Measurements from ENCODE around the gene PARD3B. TPM values are rescaled to one million over a fixed set of nuclear protein-coding genes. Genes with fewer than 3 reads are reported as not detected.

Gene PARD3B
- total and polyA plus RNA-seq, 2 of the 8 experiments (the other 6 are each of a cell fraction or from before 2014, with no cell fraction given) = 1.2 to 5.7 TPM

GRCh38 chr2:205531072-205531471 lies 985.8 kb downstream of the PARD3B start:
- Histone ChIP-seq H3K4ac (replicated peaks; ENCODE audit: insufficient read length, low read depth, low read length) (no peak overlapping the region), H3K18ac (ENCODE audit: extremely low read depth, low read length) (no peak overlapping the region), H3K9me3 (ENCODE audit: insufficient read depth in 2 of 2, low read depth in 1 of 2, low read length in 1 of 2) (no peaks in the 10 kb centered on the region), H3K9ac (replicated peaks in 1 of 4; ENCODE audit: extremely low read depth in 1 of 4, low read depth in 3 of 4, low read length in 3 of 4) (no peak overlapping the region), H3K27me3 (replicated peaks in 1 of 4; ENCODE audit: control insufficient read depth in 3 of 4, extremely low read depth in 1 of 4, insufficient read depth in 3 of 4, low read length in 3 of 4) (no peaks in the 10 kb centered on the region), H3K23ac (ENCODE audit: insufficient read length) (no peak overlapping the region), H2AK5ac (ENCODE audit: low read depth, low read length) (no peak overlapping the region), H2BK15ac (ENCODE audit: low read length) (no peak overlapping the region), H3K79me2 (ENCODE audit: control insufficient read depth in 1 of 2, insufficient read depth in 2 of 2, low read length in 2 of 2) (no peaks in the 10 kb centered on the region), H2BK120ac (replicated peaks; ENCODE audit: low read depth, low read length) (no peak overlapping the region), H2BK5ac (ENCODE audit: low read depth, low read length) (no peak overlapping the region), H3K4me1 (replicated peaks in 1 of 4; ENCODE audit: control insufficient read depth in 3 of 4, insufficient read depth in 4 of 4, low read length in 3 of 4) (no peaks in the 10 kb centered on the region), H2BK20ac (ENCODE audit: low read length) (no peak overlapping the region), H2BK12ac (ENCODE audit: low read depth, low read length) (no peak overlapping the region), H2AFZ (ENCODE audit: low read length) (no peak overlapping the region), H3K14ac (ENCODE audit: insufficient read length) (no peak overlapping the region), H3K56ac (replicated peaks; ENCODE audit: insufficient read length, low read depth, low read length) (no peak overlapping the region), H4K8ac (ENCODE audit: extremely low read depth, insufficient read depth, low read length) (no peak overlapping the region), H4K91ac (replicated peaks; ENCODE audit: insufficient read length, low read length) (no peak overlapping the region), H4K5ac (ENCODE audit: insufficient read length, low read depth, low read length) (no peak overlapping the region), H4K20me1 (replicated peaks in 1 of 2; ENCODE audit: control insufficient read depth in 1 of 2, insufficient read depth in 2 of 2, low read length in 2 of 2) (peaks cover 0 to 2% of the 10 kb centered on the region in 2 experiments), H3K4me3 (ENCODE audit: extremely low read depth in 1 of 4, insufficient read depth in 2 of 4, low read depth in 3 of 4, low read length in 4 of 4) (no peak overlapping the region), H3K4me2 (ENCODE audit: insufficient read depth in 1 of 2, low read depth in 2 of 2, low read length in 2 of 2) (no peak overlapping the region), H3K36me3 (ENCODE audit: control insufficient read depth in 2 of 4, insufficient read depth in 4 of 4, low read length in 3 of 4) (no peaks in the 10 kb centered on the region), H3K27ac (ENCODE audit: low read depth, low read length) (no peak overlapping the region), H3K79me1 (ENCODE audit: low read depth, low read length) (no peaks in the 10 kb centered on the region), H3K23me2 (ENCODE audit: low read depth, low read length) (no peaks in the 10 kb centered on the region)
- TF ChIP-seq BACH1 (IDR thresholded peaks at IDR 0.05; ENCODE audit: low read length) = no peak
- TF ChIP-seq HDAC6 (IDR thresholded peaks at IDR 0.05; ENCODE audit: low read depth, low read length) = no peak
- no peak for TF ChIP-seq CHD1 (IDR thresholded peaks at IDR 0.05; ENCODE audit: low read depth, low read length)
- no peak for TF ChIP-seq CTCF (IDR thresholded peaks at IDR 0.05; ENCODE audit: control extremely low read depth in 1 of 3, insufficient read depth in 1 of 3, low read depth in 1 of 3, low read length in 3 of 3)
- TF ChIP-seq SRF (IDR thresholded peaks at IDR 0.05; ENCODE audit: low read depth, low read length) = no peak
- no peak for TF ChIP-seq JUND (IDR thresholded peaks at IDR 0.05; ENCODE audit: low read length)
- TF ChIP-seq CHD2 (IDR thresholded peaks at IDR 0.05; ENCODE audit: low read length) = no peak
- TF ChIP-seq NRF1 (IDR thresholded peaks at IDR 0.05; ENCODE audit: low read depth, low read length) = no peak
- no peak for TF ChIP-seq RFX5 (IDR thresholded peaks at IDR 0.05; ENCODE audit: borderline replicate concordance, low read depth, low read length)
- TF ChIP-seq E2F6 (IDR thresholded peaks at IDR 0.05) = no peak
- 68% methylated on average over 2 of the region's 2 CpGs; no CpG with 5 or more reads in 1 of the 2 experiments for WGBS, 2 experiments (ENCODE audit: extremely low coverage in 1 of 2, insufficient coverage in 1 of 2, insufficient read length in 1 of 2, insufficient replicate concordance in 2 of 2, low coverage in 1 of 2, low lambda C conversion rate in 2 of 2, missing lambda C conversion rate in 1 of 2)
- CTCF ChIA-PET (ENCODE audit: partially characterized antibody) = interaction anchor here (0.5 to 1.6 kb wide), 4 partner anchors 9 to 34 kb away, joined by 3 to 5 read pairs (median 4); no protein-coding TSS in a partner anchor
- DNase-seq (ENCODE audit: low read depth in 1 of 2, low spot score in 2 of 2) (no peak), FAIRE-seq (no peak)
- POLR2A ChIA-PET (ENCODE audit: partially characterized antibody) = no interaction called here

Measured in H1 (cell line).